ENCODE measurements around the gene E2F1.

E2F1 gene

GRCh38 chr20:33673410-33674293 is 12.5 kb downstream of the E2F1 start:
- Histone ChIP-seq H3K27me3 (ENCODE audit: low read depth, low read length) (no peaks in the 10 kb centered on the region), H3K36me3 (ENCODE audit: control insufficient read depth in 1 of 2, insufficient read depth in 2 of 2, low read length in 2 of 2) (peaks cover 0 to 4% of the 10 kb centered on the region in 2 donors), H3K27ac (ENCODE audit: low read length) (peak overlapping the region; percentile 45), H3K9me3 (ENCODE audit: control insufficient read depth in 1 of 2, low read length in 2 of 2) (no peaks in the 10 kb centered on the region), H3K4me1 (ENCODE audit: control insufficient read depth in 1 of 2, insufficient read depth in 2 of 2, low read length in 2 of 2) (peaks cover 20 to 45% of the 10 kb centered on the region in 2 donors), H3K4me3 (ENCODE audit: low read depth in 1 of 2, low read length in 2 of 2) (peak overlapping the region; percentile 68 to 70)

GRCh38 chr20:33673114-33673409 is 13.1 kb downstream of the E2F1 start:
- peaks cover 20 to 48% of the 10 kb centered on the region in 2 donors for H3K4me1 ChIP-seq (ENCODE audit: control insufficient read depth in 1 of 2, insufficient read depth in 2 of 2, low read length in 2 of 2)
- peaks cover 0 to 4% of the 10 kb centered on the region in 2 donors for H3K36me3 ChIP-seq (ENCODE audit: control insufficient read depth in 1 of 2, insufficient read depth in 2 of 2, low read length in 2 of 2)
- no peaks in the 10 kb centered on the region for H3K27me3 ChIP-seq (ENCODE audit: low read depth, low read length)
- peak overlapping the region; percentile 45 for H3K27ac ChIP-seq (ENCODE audit: low read length)
- H3K4me3 ChIP-seq (ENCODE audit: low read depth in 1 of 2, low read length in 2 of 2): peak overlapping the region; percentile 68 to 70
- H3K9me3 ChIP-seq (ENCODE audit: control insufficient read depth in 1 of 2, low read length in 2 of 2): no peaks in the 10 kb centered on the region

DNA sequence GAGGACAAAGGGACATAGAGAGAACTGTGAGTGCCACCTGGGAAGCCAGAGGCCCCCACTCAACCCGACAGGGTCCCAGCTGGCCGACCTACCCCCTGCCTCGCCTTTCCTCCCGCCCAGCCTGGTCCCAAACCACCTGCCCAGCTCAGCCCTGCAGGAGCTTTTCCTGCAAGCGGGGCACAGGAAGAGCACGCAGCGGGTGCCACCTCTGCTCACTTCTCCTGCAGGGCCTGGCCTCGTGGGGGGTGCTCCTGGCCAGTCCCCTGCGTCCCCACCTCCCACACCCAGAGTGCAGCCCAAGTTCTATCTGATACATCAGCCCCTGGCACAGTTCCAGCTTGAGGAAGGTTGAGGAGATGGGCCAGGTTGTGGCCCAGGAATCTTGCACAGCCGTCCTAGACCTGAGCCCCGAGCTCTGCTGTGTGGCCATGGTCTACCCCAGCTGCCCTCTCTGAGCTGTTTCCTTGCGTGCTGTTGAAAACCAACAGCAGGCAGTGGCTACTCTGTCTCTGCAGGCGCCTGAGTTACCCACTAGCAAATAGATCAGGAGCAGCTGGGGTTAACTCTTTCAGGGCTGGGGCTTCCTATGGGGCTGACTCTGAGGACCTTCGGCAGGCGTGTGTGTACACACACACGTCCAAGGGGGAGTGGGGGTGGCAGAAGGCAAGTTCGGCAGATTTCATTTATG is 13.6 kb downstream of the E2F1 start:
- no peaks in the 10 kb centered on the region for H3K9me3 ChIP-seq (ENCODE audit: control insufficient read depth in 1 of 2, low read length in 2 of 2)
- peaks cover 0 to 4% of the 10 kb centered on the region in 2 donors for H3K36me3 ChIP-seq (ENCODE audit: control insufficient read depth in 1 of 2, insufficient read depth in 2 of 2, low read length in 2 of 2)
- peak overlapping the region; percentile 68 to 70 for H3K4me3 ChIP-seq (ENCODE audit: low read depth in 1 of 2, low read length in 2 of 2)
- no peaks in the 10 kb centered on the region for H3K27me3 ChIP-seq (ENCODE audit: low read depth, low read length)
- H3K4me1 ChIP-seq (ENCODE audit: control insufficient read depth in 1 of 2, insufficient read depth in 2 of 2, low read length in 2 of 2): peaks cover 20 to 51% of the 10 kb centered on the region in 2 donors
- H3K27ac ChIP-seq (ENCODE audit: low read length): no peak overlapping the region

- Histone ChIP-seq H3K4me1 (ENCODE audit: control insufficient read depth in 1 of 2, insufficient read depth in 2 of 2, low read length in 2 of 2) (peaks cover 20 to 55% of the 10 kb centered on the region in 2 donors), H3K36me3 (ENCODE audit: control insufficient read depth in 1 of 2, insufficient read depth in 2 of 2, low read length in 2 of 2) (peaks cover 0 to 4% of the 10 kb centered on the region in 2 donors), H3K4me3 (ENCODE audit: low read depth in 1 of 2, low read length in 2 of 2) (no peak overlapping the region), H3K27me3 (ENCODE audit: low read depth, low read length) (no peaks in the 10 kb centered on the region), H3K9me3 (ENCODE audit: control insufficient read depth in 1 of 2, low read length in 2 of 2) (no peaks in the 10 kb centered on the region), H3K27ac (ENCODE audit: low read length) (no peak overlapping the region)
These were observed 14.5 kb downstream of the E2F1 start for GRCh38 chr20:33671573-33672288.

DNA sequence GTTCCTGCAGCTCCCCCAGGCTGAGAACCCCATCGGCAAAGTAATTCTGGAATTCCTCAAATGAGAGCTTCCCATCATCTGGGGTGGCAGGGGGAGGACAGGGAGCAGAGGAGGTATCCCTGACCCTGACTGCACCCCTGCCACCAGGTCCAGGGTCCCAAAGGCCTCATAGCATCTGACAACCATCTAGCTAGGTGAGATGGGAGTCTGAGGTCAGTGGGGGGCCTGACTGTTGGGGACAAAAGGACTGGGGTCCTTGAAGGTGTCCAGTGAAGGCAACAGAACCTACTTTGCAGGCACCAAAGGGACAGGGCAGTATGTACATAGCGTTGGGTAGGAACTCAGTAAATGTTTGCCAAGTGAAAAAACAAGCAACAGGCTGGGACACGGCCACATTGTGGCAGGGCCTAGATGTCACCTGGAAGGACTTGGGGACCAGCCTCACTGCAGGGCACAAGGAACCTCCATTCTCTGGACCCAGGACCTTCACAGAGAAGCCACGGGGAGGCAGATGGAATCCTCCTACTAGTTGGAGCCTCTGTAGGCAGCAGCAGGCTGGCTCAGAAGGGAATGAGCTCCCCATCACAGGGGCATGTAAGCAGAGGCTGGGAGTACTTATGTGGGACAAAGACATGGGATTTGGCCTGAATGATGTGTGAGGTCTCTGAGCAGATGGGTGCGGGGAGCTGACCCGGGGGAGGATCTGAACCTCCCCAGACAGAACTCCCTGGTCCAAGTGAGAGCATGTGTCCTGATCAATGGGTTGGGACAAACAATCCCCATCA is 15.3 kb downstream of the E2F1 start:
- Histone ChIP-seq H3K27me3 (ENCODE audit: low read depth, low read length) (no peaks in the 10 kb centered on the region), H3K4me3 (ENCODE audit: low read depth in 1 of 2, low read length in 2 of 2) (no peak overlapping the region), H3K9me3 (ENCODE audit: control insufficient read depth in 1 of 2, low read length in 2 of 2) (no peaks in the 10 kb centered on the region), H3K27ac (ENCODE audit: low read length) (no peak overlapping the region), H3K4me1 (ENCODE audit: control insufficient read depth in 1 of 2, insufficient read depth in 2 of 2, low read length in 2 of 2) (peaks cover 23 to 54% of the 10 kb centered on the region in 2 donors), H3K36me3 (ENCODE audit: control insufficient read depth in 1 of 2, insufficient read depth in 2 of 2, low read length in 2 of 2) (peaks cover 0 to 4% of the 10 kb centered on the region in 2 donors)

- Histone ChIP-seq H3K9me3 (ENCODE audit: control insufficient read depth in 1 of 2, low read length in 2 of 2) (no peaks in the 10 kb centered on the region), H3K4me3 (ENCODE audit: low read depth in 1 of 2, low read length in 2 of 2) (no peak overlapping the region), H3K27ac (ENCODE audit: low read length) (no peak overlapping the region), H3K27me3 (ENCODE audit: low read depth, low read length) (no peaks in the 10 kb centered on the region), H3K36me3 (ENCODE audit: control insufficient read depth in 1 of 2, insufficient read depth in 2 of 2, low read length in 2 of 2) (peaks cover 0 to 4% of the 10 kb centered on the region in 2 donors), H3K4me1 (ENCODE audit: control insufficient read depth in 1 of 2, insufficient read depth in 2 of 2, low read length in 2 of 2) (peaks cover 14 to 46% of the 10 kb centered on the region in 2 donors)
These were observed 16.1 kb downstream of the E2F1 start for GRCh38 chr20:33669873-33670640.

- H3K36me3 ChIP-seq (ENCODE audit: control insufficient read depth in 1 of 2, insufficient read depth in 2 of 2, low read length in 2 of 2): peaks cover 0 to 4% of the 10 kb centered on the region in 2 donors
- no peaks in the 10 kb centered on the region for H3K9me3 ChIP-seq (ENCODE audit: control insufficient read depth in 1 of 2, low read length in 2 of 2)
- H3K27ac ChIP-seq (ENCODE audit: low read length): no peak overlapping the region
- H3K4me1 ChIP-seq (ENCODE audit: control insufficient read depth in 1 of 2, insufficient read depth in 2 of 2, low read length in 2 of 2): peaks cover 15 to 48% of the 10 kb centered on the region in 2 donors
- no peaks in the 10 kb centered on the region for H3K27me3 ChIP-seq (ENCODE audit: low read depth, low read length)
- no peak overlapping the region for H3K4me3 ChIP-seq (ENCODE audit: low read depth in 1 of 2, low read length in 2 of 2)
These were observed 17.0 kb downstream of the E2F1 start for GRCh38 chr20:33669224-33669623.

DNA sequence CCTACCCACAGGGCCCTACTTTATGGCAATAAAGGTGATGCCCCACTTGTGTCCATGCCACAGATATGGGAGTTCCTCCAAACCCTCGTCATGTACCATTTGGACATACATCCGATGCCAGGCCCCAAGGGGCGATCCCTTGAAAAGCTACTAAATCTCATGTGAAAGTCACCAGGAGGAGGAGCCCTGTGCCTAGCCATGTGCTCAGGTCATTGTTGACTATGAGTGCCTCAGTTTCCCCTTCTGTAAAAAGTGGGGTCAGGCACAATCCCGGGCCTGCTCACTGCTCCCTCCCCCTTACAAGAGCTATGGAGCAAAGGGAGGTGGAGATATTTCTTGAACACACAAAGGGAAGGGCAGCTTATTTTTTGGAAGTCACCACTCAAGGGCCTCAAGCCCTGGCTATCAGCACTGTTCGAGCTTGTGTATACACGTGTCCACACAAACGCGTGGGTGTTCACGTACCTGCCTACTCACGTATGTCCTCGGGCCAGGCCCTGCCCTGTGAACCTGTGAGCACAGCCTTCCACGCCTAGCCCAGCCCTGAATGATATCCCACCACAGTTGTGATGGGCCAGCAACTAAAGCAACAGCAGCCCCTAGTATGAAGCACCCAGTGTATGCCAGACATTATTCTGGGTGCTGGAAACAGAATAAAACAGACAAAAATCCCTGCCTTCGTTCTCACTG is 17.6 kb downstream of the E2F1 start:
- Histone ChIP-seq H3K36me3 (ENCODE audit: control insufficient read depth in 1 of 2, insufficient read depth in 2 of 2, low read length in 2 of 2) (peaks cover 0 to 4% of the 10 kb centered on the region in 2 donors), H3K27ac (ENCODE audit: low read length) (no peak overlapping the region), H3K4me1 (ENCODE audit: control insufficient read depth in 1 of 2, insufficient read depth in 2 of 2, low read length in 2 of 2) (peaks cover 19 to 49% of the 10 kb centered on the region in 2 donors), H3K9me3 (ENCODE audit: control insufficient read depth in 1 of 2, low read length in 2 of 2) (no peaks in the 10 kb centered on the region), H3K27me3 (ENCODE audit: low read depth, low read length) (no peaks in the 10 kb centered on the region), H3K4me3 (ENCODE audit: low read depth in 1 of 2, low read length in 2 of 2) (no peak overlapping the region)

DNA sequence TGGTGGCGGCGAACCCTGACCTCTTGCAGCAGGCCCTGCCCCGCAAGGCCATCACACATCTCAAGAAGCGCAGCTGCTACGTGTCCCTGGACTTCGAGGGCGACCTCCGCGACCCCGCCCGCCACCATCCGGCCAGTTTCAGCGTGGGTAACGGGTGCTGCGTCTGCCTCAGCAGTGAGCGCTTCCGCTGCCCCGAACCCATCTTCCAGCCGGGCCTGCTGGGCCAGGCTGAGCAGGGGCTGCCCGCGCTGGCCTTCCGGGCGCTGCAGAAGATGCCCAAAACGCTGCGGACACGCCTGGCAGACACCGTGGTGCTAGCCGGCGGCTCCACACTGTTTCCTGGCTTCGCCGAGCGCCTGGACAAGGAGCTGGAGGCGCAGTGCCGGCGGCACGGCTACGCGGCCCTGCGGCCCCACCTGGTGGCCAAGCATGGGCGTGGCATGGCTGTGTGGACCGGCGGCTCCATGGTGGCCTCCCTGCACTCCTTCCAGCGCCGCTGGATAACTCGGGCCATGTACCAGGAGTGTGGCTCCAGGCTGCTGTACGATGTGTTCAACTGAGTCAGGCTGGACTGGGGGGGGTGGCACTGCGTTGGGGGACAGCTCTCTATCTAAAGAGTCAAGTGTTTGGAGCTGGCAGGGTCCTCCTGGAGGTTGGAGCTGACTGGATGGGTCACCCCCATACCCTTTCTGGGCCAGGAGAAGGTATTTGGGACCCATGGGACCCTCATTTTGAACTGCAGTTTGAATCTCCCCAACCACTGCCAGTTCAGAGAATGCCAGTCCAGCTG is 18.3 kb downstream of the E2F1 start:
- H3K9me3 ChIP-seq (ENCODE audit: control insufficient read depth in 1 of 2, low read length in 2 of 2): no peaks in the 10 kb centered on the region
- H3K4me3 ChIP-seq (ENCODE audit: low read depth in 1 of 2, low read length in 2 of 2): peak overlapping the region; percentile 59 to 80
- no peak overlapping the region for H3K27ac ChIP-seq (ENCODE audit: low read length)
- no peaks in the 10 kb centered on the region for H3K27me3 ChIP-seq (ENCODE audit: low read depth, low read length)
- H3K4me1 ChIP-seq (ENCODE audit: control insufficient read depth in 1 of 2, insufficient read depth in 2 of 2, low read length in 2 of 2): peaks cover 14 to 45% of the 10 kb centered on the region in 2 donors
- H3K36me3 ChIP-seq (ENCODE audit: control insufficient read depth in 1 of 2, insufficient read depth in 2 of 2, low read length in 2 of 2): peaks cover 0 to 4% of the 10 kb centered on the region in 2 donors
